Glutamatergic neuron (in vitro differentiated cells): ENCODE data around the gene APP. TPM values are rescaled to one million over a fixed set of nuclear protein-coding genes. Genes with fewer than 3 reads are reported as not detected.

Experiments
- DNase-seq: peaks from one replicate; pipeline ENCODE4 v3.0.0; 2022
- H3K27ac Mint-ChIP-seq: one replicate; pipeline ENCODE4 v1.8.0; 2020; ENCODE audit warnings: mild to moderate bottlenecking, mixed read lengths, inconsistent platforms; ENCODE audit not compliant: unreplicated experiment
- H3K27me3 Mint-ChIP-seq: one replicate; pipeline ENCODE4 v1.8.0; 2020; ENCODE audit warnings: mild to moderate bottlenecking, moderate library complexity, mixed read lengths, inconsistent platforms; ENCODE audit not compliant: unreplicated experiment
- H3K36me3 Mint-ChIP-seq: one replicate; pipeline ENCODE4 v1.8.0; 2020; ENCODE audit warnings: mild to moderate bottlenecking, mixed read lengths, inconsistent platforms; ENCODE audit not compliant: unreplicated experiment
- H3K4me1 Mint-ChIP-seq: one replicate; pipeline ENCODE4 v1.8.0; 2020; ENCODE audit warnings: mild to moderate bottlenecking, low read depth, mixed read lengths, inconsistent platforms; ENCODE audit not compliant: unreplicated experiment
- H3K4me3 Mint-ChIP-seq: one replicate; pipeline ENCODE4 v1.8.0; 2020; ENCODE audit warnings: mild to moderate bottlenecking, mixed read lengths, inconsistent platforms; ENCODE audit not compliant: unreplicated experiment
- H3K9me3 Mint-ChIP-seq: one replicate; pipeline ENCODE4 v1.8.0; 2020; ENCODE audit warnings: mild to moderate bottlenecking, moderate library complexity, mixed read lengths, inconsistent platforms; ENCODE audit not compliant: unreplicated experiment
- total RNA-seq: library from RNA; stranded (reverse); fragmentation: NEBNext Ultra II Directional; extraction: Animal tissue kit (Norgen Biotek cat#: 25700); gene quantifications from one replicate; pipeline ENCODE4 v1.2.1, GENCODE V29; 2021; ENCODE audit not compliant: unreplicated experiment
- TF ChIP-seq, protein P1 (sequence below): fragments of 200-600 bp; sonication (generic); IDR thresholded peaks from one replicate; pipeline ENCODE4 v1.5.0; 2021; ENCODE audit not compliant: partially characterized antibody, unreplicated experiment

APP gene
- total RNA-seq, 1 donor from 2014 or later: 735 TPM

DNA sequence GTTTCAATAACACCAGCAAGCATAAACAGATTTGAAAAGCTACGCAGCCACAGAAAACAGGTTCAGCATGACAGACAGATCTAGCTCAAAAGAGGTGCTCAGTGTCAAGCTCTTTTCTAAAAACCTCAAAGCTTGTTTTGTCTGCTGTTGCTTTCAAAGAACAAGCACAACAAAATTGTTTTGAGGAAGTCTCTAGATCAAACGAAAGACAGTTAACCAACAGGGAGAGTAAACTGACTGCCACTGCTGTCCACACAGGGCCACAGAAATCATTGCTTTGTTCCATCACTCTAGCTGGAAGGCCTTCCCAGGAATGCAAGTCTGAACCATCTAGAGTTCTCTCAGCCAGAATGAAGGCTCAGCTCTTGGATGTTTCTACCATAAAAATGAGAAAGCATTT, 12.8 kb downstream of the APP start:
- no peak for DNase-seq
- no peak overlapping the region for H3K27ac Mint-ChIP-seq
- TF ChIP-seq, protein P1, sequence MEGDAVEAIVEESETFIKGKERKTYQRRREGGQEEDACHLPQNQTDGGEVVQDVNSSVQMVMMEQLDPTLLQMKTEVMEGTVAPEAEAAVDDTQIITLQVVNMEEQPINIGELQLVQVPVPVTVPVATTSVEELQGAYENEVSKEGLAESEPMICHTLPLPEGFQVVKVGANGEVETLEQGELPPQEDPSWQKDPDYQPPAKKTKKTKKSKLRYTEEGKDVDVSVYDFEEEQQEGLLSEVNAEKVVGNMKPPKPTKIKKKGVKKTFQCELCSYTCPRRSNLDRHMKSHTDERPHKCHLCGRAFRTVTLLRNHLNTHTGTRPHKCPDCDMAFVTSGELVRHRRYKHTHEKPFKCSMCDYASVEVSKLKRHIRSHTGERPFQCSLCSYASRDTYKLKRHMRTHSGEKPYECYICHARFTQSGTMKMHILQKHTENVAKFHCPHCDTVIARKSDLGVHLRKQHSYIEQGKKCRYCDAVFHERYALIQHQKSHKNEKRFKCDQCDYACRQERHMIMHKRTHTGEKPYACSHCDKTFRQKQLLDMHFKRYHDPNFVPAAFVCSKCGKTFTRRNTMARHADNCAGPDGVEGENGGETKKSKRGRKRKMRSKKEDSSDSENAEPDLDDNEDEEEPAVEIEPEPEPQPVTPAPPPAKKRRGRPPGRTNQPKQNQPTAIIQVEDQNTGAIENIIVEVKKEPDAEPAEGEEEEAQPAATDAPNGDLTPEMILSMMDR: no peak
- H3K36me3 Mint-ChIP-seq: no peaks in the 10 kb centered on the region
- peaks cover 5% of the 10 kb centered on the region for H3K9me3 Mint-ChIP-seq
- peaks cover 23% of the 10 kb centered on the region for H3K4me1 Mint-ChIP-seq
- no peaks in the 10 kb centered on the region for H3K27me3 Mint-ChIP-seq
- H3K4me3 Mint-ChIP-seq: no peak overlapping the region

DNA sequence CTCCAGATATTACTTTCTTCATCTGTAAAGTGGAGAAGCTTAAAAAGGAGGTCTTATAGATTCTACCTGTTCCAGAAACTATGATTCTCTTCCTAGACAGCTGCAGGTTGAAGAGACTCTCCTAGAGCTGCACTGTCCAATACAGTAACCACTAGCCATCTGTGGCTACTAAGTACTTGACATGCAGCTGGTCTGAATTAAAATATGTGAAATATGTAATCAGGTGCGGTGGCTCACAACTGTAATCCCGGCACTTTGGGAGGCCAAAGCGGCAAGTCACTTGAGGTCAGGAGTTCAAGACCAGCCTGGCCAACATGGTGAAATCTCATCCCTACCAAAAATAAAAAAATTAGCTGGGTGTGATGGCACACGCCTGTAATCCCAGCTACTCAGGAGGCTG, 15.8 kb downstream of the APP start:
- DNase-seq: no peak
- TF ChIP-seq, protein P1: no peak
- Mint-ChIP-seq H3K27me3 (no peaks in the 10 kb centered on the region), H3K9me3 (peaks cover under 1% of the 10 kb centered on the region), H3K27ac (no peak overlapping the region), H3K4me3 (no peak overlapping the region), H3K36me3 (no peaks in the 10 kb centered on the region), H3K4me1 (peaks cover 21% of the 10 kb centered on the region)

DNA sequence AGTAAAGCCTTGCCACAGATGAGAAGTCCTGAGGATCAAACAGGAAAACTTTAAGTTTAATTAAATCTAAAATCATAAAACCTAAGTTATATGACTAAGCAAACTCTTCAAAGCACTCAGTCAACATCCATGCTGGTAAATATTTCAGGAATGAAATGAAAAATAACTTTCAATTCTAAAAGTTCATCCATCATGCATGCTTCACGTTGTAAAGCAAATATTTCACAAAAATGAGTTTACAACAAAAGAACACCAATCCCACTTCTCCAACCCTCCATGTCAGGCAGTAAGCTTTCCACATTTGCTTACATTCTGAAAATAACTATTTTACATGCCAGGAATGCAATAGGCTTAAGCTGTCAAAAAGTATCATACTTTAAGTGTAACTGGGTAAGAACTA, 16.8 kb downstream of the APP start:
- no peak for DNase-seq
- no peak overlapping the region for H3K4me3 Mint-ChIP-seq
- no peak overlapping the region for H3K27ac Mint-ChIP-seq
- TF ChIP-seq, protein P1: no peak
- H3K4me1 Mint-ChIP-seq: peaks cover 24% of the 10 kb centered on the region
- no peaks in the 10 kb centered on the region for H3K9me3 Mint-ChIP-seq
- H3K27me3 Mint-ChIP-seq: no peaks in the 10 kb centered on the region
- no peaks in the 10 kb centered on the region for H3K36me3 Mint-ChIP-seq

DNA sequence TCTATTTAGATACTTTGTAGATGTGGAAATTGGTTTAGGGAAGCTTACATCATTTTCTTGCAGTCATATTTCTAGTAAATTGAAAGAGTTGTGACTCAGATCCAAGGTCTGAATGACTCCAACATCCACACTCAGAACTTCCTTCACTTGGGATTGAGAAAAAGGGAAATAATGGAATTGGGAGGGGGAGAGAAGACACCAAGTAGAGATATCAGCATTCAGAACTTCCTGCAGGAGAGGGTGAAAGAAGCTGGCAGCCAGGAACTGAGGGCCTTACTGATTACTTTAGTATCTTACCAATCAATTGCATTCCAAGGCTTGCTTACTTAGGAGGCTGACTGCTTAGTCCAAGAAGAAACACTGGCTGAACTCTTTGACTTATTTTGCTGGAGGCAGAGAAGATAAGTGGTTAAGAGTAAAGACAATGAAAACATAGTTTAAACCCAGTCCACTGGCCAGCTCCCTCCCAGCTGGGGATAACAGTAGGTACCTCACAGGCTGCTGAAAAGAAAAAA, 21.7 kb downstream of the APP start:
- H3K27me3 Mint-ChIP-seq: no peaks in the 10 kb centered on the region
- H3K4me3 Mint-ChIP-seq: no peak overlapping the region
- H3K9me3 Mint-ChIP-seq: no peaks in the 10 kb centered on the region
- no peaks in the 10 kb centered on the region for H3K36me3 Mint-ChIP-seq
- H3K27ac Mint-ChIP-seq: peak overlapping the region; percentile 4
- H3K4me1 Mint-ChIP-seq: peaks cover 38% of the 10 kb centered on the region
- DNase-seq: no peak
- TF ChIP-seq, protein P1: no peak

DNA sequence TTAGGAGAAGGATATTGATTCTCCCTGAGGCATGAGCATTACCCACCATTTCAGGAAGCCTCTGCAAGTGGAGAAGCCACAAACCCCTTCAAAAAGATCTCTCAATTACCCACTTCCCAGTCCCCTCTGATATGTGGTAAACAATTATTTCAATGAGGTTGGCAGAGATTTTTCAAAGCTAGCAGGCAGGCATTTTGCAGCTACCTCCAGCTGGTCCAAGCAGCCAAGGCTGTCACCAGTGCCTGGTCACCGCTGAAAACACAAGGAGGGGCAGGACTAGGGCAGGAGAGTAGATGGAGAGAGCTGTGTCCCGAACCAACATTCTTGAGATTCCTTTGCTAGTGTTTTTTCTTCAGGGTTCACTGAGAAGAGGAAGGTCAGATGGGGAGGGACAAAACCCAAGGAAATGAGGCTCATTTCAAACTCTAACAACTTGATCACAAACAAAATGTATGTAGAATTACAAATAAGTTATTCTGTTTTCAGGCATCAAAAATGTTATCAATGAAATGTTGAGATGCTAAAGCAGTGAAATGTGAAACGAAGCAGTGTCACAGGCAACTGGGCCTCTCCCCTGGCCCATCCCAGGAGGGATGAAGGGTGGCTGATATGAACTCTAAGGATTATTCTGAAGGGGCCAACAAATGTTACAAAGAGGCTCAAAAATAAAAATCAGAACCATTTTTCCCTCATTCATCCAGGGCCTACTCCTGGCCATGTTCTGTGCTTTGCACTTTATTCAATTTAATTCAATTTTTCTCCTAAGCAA, 22.3 kb downstream of the APP start:
- H3K4me1 Mint-ChIP-seq: peaks cover 38% of the 10 kb centered on the region
- H3K9me3 Mint-ChIP-seq: peaks cover 1% of the 10 kb centered on the region
- peak overlapping the region; percentile 64 for H3K4me3 Mint-ChIP-seq
- no peak for DNase-seq
- TF ChIP-seq, protein P1: no peak
- H3K36me3 Mint-ChIP-seq: no peaks in the 10 kb centered on the region
- H3K27me3 Mint-ChIP-seq: no peaks in the 10 kb centered on the region
- peak overlapping the region; percentile 84 for H3K27ac Mint-ChIP-seq
